ENCODE data around the gene TCTN1. TPM values are rescaled to one million over a fixed set of nuclear protein-coding genes. Genes with fewer than 3 reads are reported as not detected.
"Not testable (repeated sequence)": the region's sequence is repeated elsewhere in the genome, so short reads cannot be mapped to it uniquely, and the experiment has no call there.

Gene TCTN1
- total RNA-seq, 4 donors from 2014 or later = 22.7 to 30.4 (median 25.6) TPM

DNA sequence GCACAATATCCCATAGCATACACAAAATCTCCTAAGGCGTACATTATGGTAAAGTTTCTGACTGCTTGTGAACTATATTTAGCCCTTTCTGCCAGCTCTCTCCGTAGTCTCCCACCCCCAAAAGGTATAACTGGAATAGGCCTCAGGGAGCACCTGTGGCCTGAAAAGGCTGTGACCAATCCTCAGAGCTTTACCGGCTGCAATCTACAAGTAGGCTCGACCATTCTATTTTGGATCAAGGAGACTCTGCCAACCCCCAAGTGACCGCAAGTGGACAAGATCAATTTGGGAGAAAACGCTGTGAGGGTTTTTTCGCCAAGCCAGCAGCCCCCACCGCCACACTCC is 32.0 kb upstream of the TCTN1 start:
- no peak for ATAC-seq (ENCODE audit: low FRiP score)
- TF ChIP-seq, protein P1, sequence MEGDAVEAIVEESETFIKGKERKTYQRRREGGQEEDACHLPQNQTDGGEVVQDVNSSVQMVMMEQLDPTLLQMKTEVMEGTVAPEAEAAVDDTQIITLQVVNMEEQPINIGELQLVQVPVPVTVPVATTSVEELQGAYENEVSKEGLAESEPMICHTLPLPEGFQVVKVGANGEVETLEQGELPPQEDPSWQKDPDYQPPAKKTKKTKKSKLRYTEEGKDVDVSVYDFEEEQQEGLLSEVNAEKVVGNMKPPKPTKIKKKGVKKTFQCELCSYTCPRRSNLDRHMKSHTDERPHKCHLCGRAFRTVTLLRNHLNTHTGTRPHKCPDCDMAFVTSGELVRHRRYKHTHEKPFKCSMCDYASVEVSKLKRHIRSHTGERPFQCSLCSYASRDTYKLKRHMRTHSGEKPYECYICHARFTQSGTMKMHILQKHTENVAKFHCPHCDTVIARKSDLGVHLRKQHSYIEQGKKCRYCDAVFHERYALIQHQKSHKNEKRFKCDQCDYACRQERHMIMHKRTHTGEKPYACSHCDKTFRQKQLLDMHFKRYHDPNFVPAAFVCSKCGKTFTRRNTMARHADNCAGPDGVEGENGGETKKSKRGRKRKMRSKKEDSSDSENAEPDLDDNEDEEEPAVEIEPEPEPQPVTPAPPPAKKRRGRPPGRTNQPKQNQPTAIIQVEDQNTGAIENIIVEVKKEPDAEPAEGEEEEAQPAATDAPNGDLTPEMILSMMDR (IDR thresholded peaks at IDR 0.05) = no peak
- DNase-seq (ENCODE audit: low spot score) = no peak

DNA sequence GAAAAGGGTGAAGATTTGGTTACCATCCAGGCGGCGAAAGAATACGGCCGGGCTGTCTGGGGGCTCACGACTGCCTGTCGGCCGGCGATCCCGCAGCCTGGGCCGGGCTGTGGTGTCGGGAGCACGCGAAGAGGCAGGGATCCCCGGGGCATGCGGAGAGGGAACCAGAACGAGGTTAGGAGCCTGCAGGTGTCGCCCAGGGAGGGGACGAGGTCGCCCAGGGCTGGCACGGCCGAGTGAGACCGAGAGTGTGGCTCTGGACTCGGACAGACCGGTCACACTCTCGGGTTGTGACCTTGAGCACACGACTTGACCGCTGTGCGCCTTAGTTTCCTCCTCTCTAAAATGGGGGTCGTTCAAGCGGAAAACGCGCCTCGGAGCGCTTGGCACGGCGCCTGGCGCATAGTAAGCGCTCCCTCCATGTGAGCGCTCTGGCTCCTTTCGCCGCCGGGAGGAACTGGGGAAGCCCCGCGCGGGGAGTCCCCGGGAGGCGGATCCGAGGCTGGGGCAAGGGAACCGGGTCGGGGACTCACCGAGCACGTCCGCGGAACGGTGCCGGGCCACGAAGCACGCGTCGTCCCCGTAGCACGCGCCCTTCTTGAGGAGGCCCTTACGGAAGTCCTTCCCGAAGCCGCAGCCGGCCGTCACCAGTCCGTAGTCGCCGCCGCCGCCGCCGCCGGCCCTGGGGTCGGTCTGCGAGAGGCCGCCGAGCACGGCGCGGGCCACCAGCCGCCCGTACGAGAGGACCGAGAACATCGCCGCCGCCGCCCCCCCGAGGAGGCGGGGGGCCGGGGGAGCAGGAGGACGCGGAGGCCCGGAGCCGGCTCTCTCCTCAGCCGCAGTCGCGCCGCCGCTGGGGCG is 31.4 kb upstream of the TCTN1 start:
- ATAC-seq (ENCODE audit: low FRiP score) = peak; percentile 44
- peak; percentile 37 for DNase-seq (ENCODE audit: low spot score)
- TF ChIP-seq, protein P1 (IDR thresholded peaks at IDR 0.05) = no peak

DNA sequence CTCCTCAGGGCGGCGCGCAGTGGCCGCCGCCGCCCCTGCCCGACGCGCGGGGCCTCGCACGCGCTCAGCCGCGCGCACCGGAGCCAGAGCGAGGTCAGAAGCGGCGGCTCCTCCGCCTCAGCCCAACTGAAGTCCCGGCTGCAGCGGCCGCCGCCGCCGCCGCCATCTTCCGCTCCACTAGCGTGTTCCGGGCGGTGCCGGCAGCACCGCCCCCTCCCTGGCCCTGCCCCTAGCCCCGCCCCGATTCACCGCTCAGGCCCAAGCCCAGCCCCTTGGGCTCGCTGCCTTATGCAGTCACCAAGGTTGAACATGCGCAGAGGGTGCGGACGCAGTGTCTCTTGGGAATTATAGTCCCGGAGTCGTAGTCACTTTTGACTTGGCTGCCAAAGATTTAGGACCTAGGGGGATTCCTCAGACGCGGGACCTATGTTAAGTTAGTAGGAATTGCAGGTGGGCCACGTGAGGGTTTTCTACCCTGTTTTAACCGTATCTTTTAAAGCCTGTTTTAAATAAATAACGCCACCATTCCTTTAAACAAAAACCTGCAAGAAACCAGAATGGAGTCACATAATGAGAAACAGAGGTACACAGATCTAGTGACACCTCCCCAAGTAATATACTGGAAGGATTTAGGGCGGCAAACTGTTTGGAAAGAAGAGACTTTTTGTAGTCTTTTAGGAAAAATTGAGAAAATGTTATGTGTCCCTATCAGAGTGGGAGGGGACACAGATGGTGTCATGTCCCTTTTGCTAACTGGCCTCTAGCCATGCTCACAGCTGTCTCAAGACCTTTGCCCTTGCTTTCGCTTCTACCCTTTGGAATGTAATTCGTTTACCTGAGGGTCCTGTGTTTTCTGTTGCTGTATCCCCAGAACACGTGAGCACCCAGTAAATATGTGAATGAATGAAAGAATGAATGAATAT is 30.5 kb upstream of the TCTN1 start, which contains the start of gene PPTC7:
PPTC7 (minus strand) TSS at position 182 of the 923 bp plus-strand sequence. CDS start 287 bp downstream, outside the sequence.
- ATAC-seq (ENCODE audit: low FRiP score) (peak; percentile 92), DNase-seq (ENCODE audit: low spot score) (peak; percentile 94)
- TF ChIP-seq, protein P1 (IDR thresholded peaks at IDR 0.05) = no peak

DNA sequence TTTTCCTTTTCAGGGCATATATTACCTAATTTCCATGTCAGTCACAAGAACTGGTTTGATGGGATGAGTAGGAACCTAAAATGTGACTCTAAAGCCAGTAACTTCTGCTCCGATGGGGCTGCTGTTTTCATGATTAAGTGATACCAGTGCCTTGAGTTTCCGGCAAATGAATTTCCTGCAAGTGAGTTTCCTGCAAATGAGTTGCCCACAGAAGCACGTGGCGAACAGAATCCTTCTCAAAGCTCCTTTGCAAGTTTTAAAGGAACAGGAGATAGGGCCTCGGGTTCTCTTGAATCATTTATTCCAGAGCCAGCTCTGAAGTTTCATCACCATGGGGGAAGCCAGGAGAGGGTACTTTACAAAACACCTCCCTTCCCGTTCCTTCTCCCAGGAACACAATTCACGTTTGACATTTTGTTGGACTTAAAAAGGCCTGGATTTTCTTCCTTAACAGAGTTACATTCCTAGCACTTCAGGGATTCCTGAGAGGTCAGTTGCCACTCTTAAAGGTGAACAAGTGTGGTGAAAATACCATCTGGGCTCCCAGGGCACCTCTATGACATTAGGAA is 28.6 kb upstream of the TCTN1 start:
- no peak for DNase-seq (ENCODE audit: low spot score)
- TF ChIP-seq, protein P1 (IDR thresholded peaks at IDR 0.05) = no peak
- peak; percentile 55 for ATAC-seq (ENCODE audit: low FRiP score)

DNA sequence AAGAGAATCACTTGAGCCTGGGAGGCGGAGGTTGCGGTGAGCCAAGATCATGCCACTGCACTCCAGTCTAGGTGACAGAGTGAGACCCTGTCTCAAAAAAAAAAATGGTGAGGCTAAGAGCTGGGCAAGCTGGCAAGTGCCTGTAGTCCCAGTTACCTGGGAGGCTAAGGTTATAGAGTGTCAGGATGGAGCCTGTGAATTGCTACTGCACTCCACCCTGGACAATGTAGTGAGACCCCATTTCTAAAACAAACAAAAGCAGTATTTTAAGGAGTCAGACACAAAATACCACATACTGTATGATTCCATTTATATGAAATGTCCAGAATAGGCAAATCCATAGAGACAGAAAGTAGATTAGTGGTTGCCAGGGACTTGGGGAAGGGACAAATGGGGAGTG is 26.8 kb upstream of the TCTN1 start:
- ATAC-seq (ENCODE audit: low FRiP score); DNase-seq (ENCODE audit: low spot score): not testable (repeated sequence)

DNA sequence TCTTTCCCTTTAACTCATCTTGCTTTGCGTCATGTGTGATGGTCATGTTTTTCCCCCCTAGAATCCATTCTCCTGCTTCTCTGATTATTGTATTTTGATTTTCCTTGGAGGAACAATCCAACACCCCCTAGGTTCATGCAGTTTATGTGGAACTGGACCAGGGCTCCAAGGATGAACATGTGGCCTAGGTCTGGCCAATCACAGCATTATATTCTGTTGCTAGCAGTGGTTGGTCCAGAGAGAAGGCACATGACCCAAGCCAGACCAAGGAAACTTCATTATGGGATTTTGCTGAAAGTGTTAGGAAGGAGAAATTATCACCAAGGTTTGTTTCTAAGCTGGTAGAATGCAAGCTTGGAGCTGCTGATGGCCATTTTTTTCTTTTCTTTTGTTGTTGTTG is 23.9 kb upstream of the TCTN1 start:
- DNase-seq (ENCODE audit: low spot score) = no peak
- no peak for ATAC-seq (ENCODE audit: low FRiP score)
- TF ChIP-seq, protein P1 (IDR thresholded peaks at IDR 0.05) = no peak

DNA sequence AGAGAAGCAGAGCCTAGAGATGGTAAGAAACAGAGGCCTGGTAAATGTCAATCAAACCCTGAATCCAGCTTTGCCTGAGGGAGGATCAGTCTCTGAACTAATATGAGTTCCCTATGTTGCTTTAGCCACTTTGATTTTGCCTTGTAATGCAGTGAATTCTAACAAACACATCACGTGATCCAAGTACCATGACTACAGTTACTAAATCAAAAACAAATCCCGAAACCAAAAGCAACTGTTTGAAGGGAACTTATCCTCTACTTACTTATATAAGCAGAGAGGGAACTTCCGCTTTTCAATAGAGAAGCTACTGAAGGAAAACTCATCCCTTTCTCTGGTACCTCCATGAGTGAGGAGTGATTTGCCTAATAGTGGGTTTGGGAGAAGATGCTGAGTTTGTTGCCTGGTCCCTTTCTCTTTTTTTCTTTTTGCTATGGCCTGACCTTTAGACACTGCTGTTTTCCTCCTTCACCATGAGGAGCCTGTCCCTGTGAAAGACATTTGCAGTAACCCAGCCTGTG is 23.1 kb upstream of the TCTN1 start:
- ATAC-seq (ENCODE audit: low FRiP score) = peak; percentile 67
- TF ChIP-seq, protein P1 (IDR thresholded peaks at IDR 0.05) = no peak
- no peak for DNase-seq (ENCODE audit: low spot score)

Measured in omental fat pad (tissue), 4 donors.